ENCODE measurements around the gene IDH1. TPM values are rescaled to one million over a fixed set of nuclear protein-coding genes. Genes with fewer than 3 reads are reported as not detected.

The IDH1 gene
- total RNA-seq (100 to 1,000 TPM in 1 of 9 donors, 10 to 100 TPM in 8; 21.5 to 115 (median 34.6) TPM), polyA plus RNA-seq (10 to 100 TPM; 16.0 to 20.5 TPM)
- long read RNA-seq, donor 1, transcript IDH1-201 (10 exons, 2,382 nt): major isoform, 72 of 80 reads
- long read RNA-seq, donor 1, partial matches to known transcripts: 3 of 80 reads
- long read RNA-seq, donor 1, other reads (novel, unspliced or antisense): 1 of 80 reads
- long read RNA-seq, donor 2, transcript IDH1-201 (10 exons, 2,382 nt): major isoform, 85 of 114 reads
- long read RNA-seq, donor 2, transcript IDH1-205 (10 exons, 2,298 nt): minor isoform, 19 of 114 reads
- long read RNA-seq, donor 2, partial matches to known transcripts: 1 of 114 reads
- long read RNA-seq, donor 2, other reads (novel, unspliced or antisense): 4 of 114 reads
- long read RNA-seq, donor 3, transcript IDH1-201 (10 exons, 2,382 nt): major isoform, 51 of 61 reads
- long read RNA-seq, donor 3, partial matches to known transcripts: 5 of 61 reads
- long read RNA-seq, donor 3, other reads (novel, unspliced or antisense): 2 of 61 reads

GRCh38 chr2:208254871-208255556, at the start of gene IDH1:
IDH1 (minus strand) TSS chr2:208255071; CDS start chr2:208251551, 3,520 bp downstream.
- Histone ChIP-seq H3K27ac (peak within 1 kb of the TSS; percentile 51 to 95 (median 84)), H3K27me3 (no peaks in the 10 kb centered on the region), H3K36me3 (peaks cover 0 to 32% (median 26%) of the 10 kb centered on the region in 9 donors), H3K9me3 (no peaks in the 10 kb centered on the region), H3K4me1 (peaks cover 0 to 48% (median 21%) of the 10 kb centered on the region in 12 donors), H3K4me3 (peak within 1 kb of the TSS; percentile 73 to 96 (median 84))
- WGBS, 4 donors: 0 to 1% (median 0%) methylated on average over 22 to 48 of the region's 48 CpGs
- peak; percentile 96 to 98 (median 97) for DNase-seq
- ATAC-seq: peak; percentile 96 to 97 (median 96)
- intact Hi-C loops (cut with DNase I): loop anchor here in 6 of 10 donors (1.0 to 5.0 kb wide), 4 partner anchors 66 to 83 kb away; no protein-coding TSS in a partner anchor
- TF ChIP-seq, protein P1, sequence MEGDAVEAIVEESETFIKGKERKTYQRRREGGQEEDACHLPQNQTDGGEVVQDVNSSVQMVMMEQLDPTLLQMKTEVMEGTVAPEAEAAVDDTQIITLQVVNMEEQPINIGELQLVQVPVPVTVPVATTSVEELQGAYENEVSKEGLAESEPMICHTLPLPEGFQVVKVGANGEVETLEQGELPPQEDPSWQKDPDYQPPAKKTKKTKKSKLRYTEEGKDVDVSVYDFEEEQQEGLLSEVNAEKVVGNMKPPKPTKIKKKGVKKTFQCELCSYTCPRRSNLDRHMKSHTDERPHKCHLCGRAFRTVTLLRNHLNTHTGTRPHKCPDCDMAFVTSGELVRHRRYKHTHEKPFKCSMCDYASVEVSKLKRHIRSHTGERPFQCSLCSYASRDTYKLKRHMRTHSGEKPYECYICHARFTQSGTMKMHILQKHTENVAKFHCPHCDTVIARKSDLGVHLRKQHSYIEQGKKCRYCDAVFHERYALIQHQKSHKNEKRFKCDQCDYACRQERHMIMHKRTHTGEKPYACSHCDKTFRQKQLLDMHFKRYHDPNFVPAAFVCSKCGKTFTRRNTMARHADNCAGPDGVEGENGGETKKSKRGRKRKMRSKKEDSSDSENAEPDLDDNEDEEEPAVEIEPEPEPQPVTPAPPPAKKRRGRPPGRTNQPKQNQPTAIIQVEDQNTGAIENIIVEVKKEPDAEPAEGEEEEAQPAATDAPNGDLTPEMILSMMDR (IDR thresholded peaks at IDR 0.05): peak in 11 of 12 donors; percentile 22 to 60 (median 42)
- peak in 1 of 2 donors; percentile 52 for TF ChIP-seq POLR2A (IDR thresholded peaks at IDR 0.05)

- Histone ChIP-seq H3K27ac (no peak overlapping the region), H3K4me3 (no peak overlapping the region), H3K9me3 (no peaks in the 10 kb centered on the region), H3K4me1 (no peaks in the 10 kb centered on the region), H3K36me3 (peaks cover 2 to 91% (median 75%) of the 10 kb centered on the region in 9 donors), H3K27me3 (no peaks in the 10 kb centered on the region)
- DNase-seq (no peak), ATAC-seq (no peak)
- WGBS, 4 donors: 88 to 90% (median 89%) methylated on average over 4 of the region's 4 CpGs
- TF ChIP-seq POLR2A (IDR thresholded peaks at IDR 0.05): no peak
- TF ChIP-seq, protein P1 (IDR thresholded peaks at IDR 0.05): no peak
- intact Hi-C loops (cut with DNase I): no loop called here
Observed at GRCh38 chr2:208304157-208304556, 49.3 kb upstream of the IDH1 start.

- DNase-seq (no peak), ATAC-seq (no peak)
- Histone ChIP-seq H3K4me3 (no peak overlapping the region), H3K27ac (no peak overlapping the region), H3K27me3 (no peaks in the 10 kb centered on the region), H3K9me3 (no peaks in the 10 kb centered on the region), H3K4me1 (peaks cover 0 to 2% (median 0%) of the 10 kb centered on the region in 12 donors), H3K36me3 (peaks cover 2 to 92% (median 84%) of the 10 kb centered on the region in 9 donors)
- intact Hi-C loops (cut with DNase I): no loop called here
- TF ChIP-seq, protein P1 (IDR thresholded peaks at IDR 0.05): no peak
- TF ChIP-seq POLR2A (IDR thresholded peaks at IDR 0.05): no peak
- 93 to 97% (median 96%) methylated on average over 5 of the region's 5 CpGs for WGBS, 4 donors
Observed at GRCh38 chr2:208300847-208301618, 46.2 kb upstream of the IDH1 start.
